ENCODE measurements around the gene SH2D3C.

SH2D3C gene

GRCh38 chr9:127808347-127809001 is 30.0 kb upstream of the SH2D3C start:
- no peak for FAIRE-seq

- no peak for FAIRE-seq
Observed at GRCh38 chr9:127806871-127807270, 28.4 kb upstream of the SH2D3C start.

- FAIRE-seq, result no peak
Observed at GRCh38 chr9:127805620-127806019, 27.2 kb upstream of the SH2D3C start.

GRCh38 chr9:127803507-127804352 is 25.3 kb upstream of the SH2D3C start:
- no peak for FAIRE-seq

GRCh38 chr9:127802576-127803443 is 24.3 kb upstream of the SH2D3C start, which contains the start of gene FPGS:
Gene FPGS (plus strand): TSS chr9:127802882. CDS start chr9:127802925, 43 bp downstream.
- no peak for FAIRE-seq

GRCh38 chr9:127801955-127802575 is 23.6 kb upstream of the SH2D3C start:
- no peak for FAIRE-seq

GRCh38 chr9:127796852-127797370 is 18.4 kb upstream of the SH2D3C start:
- FAIRE-seq, result no peak

GRCh38 chr9:127796225-127796813 is 17.9 kb upstream of the SH2D3C start:
- FAIRE-seq, result no peak

- FAIRE-seq, result no peak
Observed at GRCh38 chr9:127794001-127794791, 15.7 kb upstream of the SH2D3C start.

- no peak for FAIRE-seq
Observed at GRCh38 chr9:127793093-127793708, 14.7 kb upstream of the SH2D3C start.

- FAIRE-seq, result no peak
Observed at GRCh38 chr9:127792417-127793031, 14.1 kb upstream of the SH2D3C start.

- FAIRE-seq, result no peak
Observed at GRCh38 chr9:127791085-127791484, 12.6 kb upstream of the SH2D3C start.

GRCh38 chr9:127790094-127790855 is 11.8 kb upstream of the SH2D3C start:
- no peak for FAIRE-seq

- no peak for FAIRE-seq
Observed at GRCh38 chr9:127789179-127789578, 10.7 kb upstream of the SH2D3C start.

- FAIRE-seq, result no peak
Observed at GRCh38 chr9:127788337-127789011, 10.0 kb upstream of the SH2D3C start.

GRCh38 chr9:127786773-127787104 is 8.3 kb upstream of the SH2D3C start:
- no peak for FAIRE-seq

- FAIRE-seq, result no peak
Observed at GRCh38 chr9:127785933-127786772, 7.7 kb upstream of the SH2D3C start, which contains the start of gene CDK9. Gene CDK9 (plus strand): TSS chr9:127786034. CDS start chr9:127786149, 115 bp downstream.
